Osteoblast (primary cell): ENCODE data around the gene CD274. TPM values are rescaled to one million over a fixed set of nuclear protein-coding genes. Genes with fewer than 3 reads are reported as not detected.
A peak's percentile ranks its signal among the peaks of the same experiment; 100 is the strongest.

Source experiments
- DNase-seq: peaks from one replicate; pipeline ENCODE4 v3.0.0; 2011; ENCODE audit warnings: low spot score, mixed read lengths; ENCODE audit not compliant: insufficient read length; ENCODE audit errors: missing footprints
- H2AFZ ChIP-seq: 2 replicates; pipeline ENCODE4 v1.6.0; 2011; ENCODE audit warnings: mild to moderate bottlenecking, low read length
- H3K27ac ChIP-seq: 2 replicates; pipeline ENCODE4 v1.5.1; 2011; ENCODE audit warnings: mild to moderate bottlenecking, low read depth, low read length, moderate library complexity
- H3K27me3 ChIP-seq: 2 replicates; pipeline ENCODE4 v1.6.0; 2012; ENCODE audit warnings: mild to moderate bottlenecking, control low read depth, inconsistent platforms, low read length, moderate library complexity; ENCODE audit not compliant: insufficient read depth
- H3K36me3 ChIP-seq: 2 replicates; pipeline ENCODE4 v1.5.1; 2011; ENCODE audit warnings: mild to moderate bottlenecking, low read length, control low read depth, moderate library complexity; ENCODE audit not compliant: insufficient read depth
- H3K4me1 ChIP-seq: 2 replicates; pipeline ENCODE4 v1.5.1; 2011; ENCODE audit warnings: mild to moderate bottlenecking, low read length, control low read depth, moderate library complexity; ENCODE audit not compliant: insufficient read depth
- H3K4me2 ChIP-seq: 2 replicates; pipeline ENCODE4 v1.6.0; 2011; ENCODE audit warnings: mild to moderate bottlenecking, low read length; ENCODE audit not compliant: insufficient read depth
- H3K4me3 ChIP-seq: fragments of 200-600 bp; sonication (generic); 3 replicates; pipeline ENCODE4 v1.5.1; 2012; ENCODE audit warnings: mild to moderate bottlenecking, low read length, inconsistent platforms; ENCODE audit not compliant: insufficient read depth
- H3K79me2 ChIP-seq: 2 replicates; pipeline ENCODE4 v1.6.0; 2012; ENCODE audit warnings: mild to moderate bottlenecking, low read length, control low read depth, inconsistent platforms; ENCODE audit not compliant: insufficient read depth
- H3K9me3 ChIP-seq: 2 replicates; pipeline ENCODE4 v1.5.1; 2011; ENCODE audit warnings: low read depth, low read length, control low read depth
- H4K20me1 ChIP-seq: 2 replicates; pipeline ENCODE4 v1.6.0; 2012; ENCODE audit warnings: mild to moderate bottlenecking, low read length, control low read depth; ENCODE audit not compliant: insufficient read depth
- CTCF ChIP-seq: IDR thresholded peaks from 2 replicates; pipeline ENCODE4 v1.5.1; 2011; ENCODE audit warnings: mild to moderate bottlenecking, low read depth, low read length, moderate library complexity; ENCODE audit errors: extremely low read depth
- total RNA-seq: library from RNA; depleted of rRNA; stranded (reverse); fragments of >200 nt; gene quantifications from 2 replicates; pipeline ENCODE4 v1.2.3, GENCODE V29; 2012

The CD274 gene
- total RNA-seq: 0.72 and 1.5 TPM in 2 replicates

- H4K20me1 ChIP-seq: no peaks in the 10 kb centered on the region
- H3K4me3 ChIP-seq: peak within 1 kb of the TSS; percentile 73
- peak; percentile 88 for DNase-seq
- no peaks in the 10 kb centered on the region for H3K9me3 ChIP-seq
- H3K79me2 ChIP-seq: peaks cover 29% of the 10 kb centered on the region
- H3K27ac ChIP-seq: peak within 1 kb of the TSS; percentile 54
- H3K4me2 ChIP-seq: peak within 1 kb of the TSS; percentile 87
- H3K36me3 ChIP-seq: no peaks in the 10 kb centered on the region
- no peaks in the 10 kb centered on the region for H3K27me3 ChIP-seq
- peaks cover 50% of the 10 kb centered on the region for H3K4me1 ChIP-seq
- peak; percentile 65 for TF ChIP-seq CTCF
- peak within 1 kb of the TSS; percentile 79 for H2AFZ ChIP-seq
Observed at GRCh38 chr9:5450359-5451091, at the start of gene CD274. Gene CD274, plus strand, starts transcription at chr9:5450542. Its CDS starts 5,572 bp downstream, at chr9:5456114.

GRCh38 chr9:5402217-5402616, 48.1 kb upstream of the CD274 start:
- no peak for DNase-seq
- Histone ChIP-seq H3K36me3 (no peaks in the 10 kb centered on the region), H3K4me3 (no peak overlapping the region), H3K27me3 (no peaks in the 10 kb centered on the region), H3K79me2 (peaks cover 3% of the 10 kb centered on the region), H3K4me1 (no peaks in the 10 kb centered on the region), H2AFZ (no peak overlapping the region), H4K20me1 (peaks cover 2% of the 10 kb centered on the region), H3K27ac (no peak overlapping the region), H3K9me3 (no peaks in the 10 kb centered on the region), H3K4me2 (no peak overlapping the region)
- TF ChIP-seq CTCF: no peak

DNA sequence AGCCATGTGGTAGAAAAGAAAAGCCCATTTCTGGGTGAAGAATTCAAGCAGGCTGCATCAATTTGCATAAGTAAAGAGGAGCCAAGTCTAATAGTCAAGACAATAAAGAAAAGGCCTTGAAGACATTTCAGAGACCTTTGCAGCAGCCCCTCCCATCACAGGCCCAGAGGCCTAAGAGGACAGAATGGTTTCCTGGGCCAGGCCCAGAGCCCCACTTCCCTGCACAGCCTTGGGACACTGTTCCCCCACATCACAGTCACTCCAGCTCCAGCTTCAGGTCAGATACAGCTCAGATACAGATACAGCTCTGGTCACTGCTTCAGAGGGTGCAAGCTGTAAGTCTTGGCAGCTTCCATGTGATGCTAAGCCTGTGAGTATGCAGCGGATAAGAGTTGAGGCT, 41.7 kb upstream of the CD274 start:
- Histone ChIP-seq H3K4me1 (no peaks in the 10 kb centered on the region), H3K79me2 (no peaks in the 10 kb centered on the region), H3K4me3 (no peak overlapping the region), H3K27ac (no peak overlapping the region), H3K9me3 (peaks cover 5% of the 10 kb centered on the region), H3K36me3 (no peaks in the 10 kb centered on the region), H4K20me1 (no peaks in the 10 kb centered on the region), H2AFZ (no peak overlapping the region), H3K27me3 (no peaks in the 10 kb centered on the region), H3K4me2 (no peak overlapping the region)
- no peak for DNase-seq
- no peak for TF ChIP-seq CTCF

- TF ChIP-seq CTCF: no peak
- H3K4me2 ChIP-seq: no peak overlapping the region
Observed at GRCh38 chr9:5416953-5417352, 33.4 kb upstream of the CD274 start.

More at GRCh38 chr9:5416953-5417352, 33.4 kb upstream of the CD274 start:
- H3K4me3 ChIP-seq: no peak overlapping the region
- H3K9me3 ChIP-seq: no peaks in the 10 kb centered on the region
- no peaks in the 10 kb centered on the region for H3K27me3 ChIP-seq
- DNase-seq: no peak
- H4K20me1 ChIP-seq: no peaks in the 10 kb centered on the region
- H3K27ac ChIP-seq: no peak overlapping the region
- H3K36me3 ChIP-seq: no peaks in the 10 kb centered on the region
- no peaks in the 10 kb centered on the region for H3K4me1 ChIP-seq
- H3K79me2 ChIP-seq: no peaks in the 10 kb centered on the region
- H2AFZ ChIP-seq: no peak overlapping the region
